Measurements from ENCODE around the gene RNF168. TPM values are rescaled to one million over a fixed set of nuclear protein-coding genes. Genes with fewer than 3 reads are reported as not detected.
"Not testable (repeated sequence)": the region's sequence is repeated elsewhere in the genome, so short reads cannot be mapped to it uniquely, and the experiment has no call there.

Gene RNF168
- total and polyA plus RNA-seq, 4 donors: 13.2 to 20.6 (median 16.5) TPM

- no peak for DNase-seq (ENCODE audit: low read depth in 4 of 6, low spot score in 6 of 6)
- 92% methylated on average over 5 of the region's 10 CpGs for WGBS (ENCODE audit: insufficient coverage)
- no peak overlapping the region for H3K4me3 ChIP-seq (ENCODE audit: low read depth, low read length)
Measured at GRCh38 chr3:196489747-196490146, 13.8 kb downstream of the RNF168 start.

GRCh38 chr3:196486263-196486662 lies 17.3 kb downstream of the RNF168 start:
- 91% methylated on average over 5 of the region's 8 CpGs for WGBS (ENCODE audit: insufficient coverage)
- H3K27me3 ChIP-seq (ENCODE audit: control insufficient read depth, insufficient read depth, low read length): no peaks in the 10 kb centered on the region
- no peaks in the 10 kb centered on the region for H3K9me3 ChIP-seq (ENCODE audit: control insufficient read depth, insufficient read depth, low read length)
- H3K27ac ChIP-seq (ENCODE audit: low read depth, low read length): no peak overlapping the region
- peaks cover 32% of the 10 kb centered on the region for H3K36me3 ChIP-seq (ENCODE audit: control insufficient read depth, insufficient read depth, low read length)
- no peak overlapping the region for H3K4me3 ChIP-seq (ENCODE audit: low read depth, low read length)
- DNase-seq (ENCODE audit: low read depth in 4 of 6, low spot score in 6 of 6): no peak
- H3K4me1 ChIP-seq (ENCODE audit: control insufficient read depth, insufficient read depth, low read length): no peaks in the 10 kb centered on the region

More at GRCh38 chr3:196489747-196490146, 13.8 kb downstream of the RNF168 start:
- Histone ChIP-seq H3K9me3 (ENCODE audit: control insufficient read depth, insufficient read depth, low read length) (no peaks in the 10 kb centered on the region), H3K27me3 (ENCODE audit: control insufficient read depth, insufficient read depth, low read length) (no peaks in the 10 kb centered on the region), H3K27ac (ENCODE audit: low read depth, low read length) (no peak overlapping the region), H3K36me3 (ENCODE audit: control insufficient read depth, insufficient read depth, low read length) (peaks cover 18% of the 10 kb centered on the region), H3K4me1 (ENCODE audit: control insufficient read depth, insufficient read depth, low read length) (no peaks in the 10 kb centered on the region)

- WGBS (ENCODE audit: insufficient coverage): 100% methylated on average over 1 of the region's 4 CpGs
- Histone ChIP-seq H3K27ac (ENCODE audit: low read depth, low read length) (no peak overlapping the region), H3K27me3 (ENCODE audit: control insufficient read depth, insufficient read depth, low read length) (no peaks in the 10 kb centered on the region), H3K9me3 (ENCODE audit: control insufficient read depth, insufficient read depth, low read length) (no peaks in the 10 kb centered on the region), H3K4me1 (ENCODE audit: control insufficient read depth, insufficient read depth, low read length) (no peaks in the 10 kb centered on the region), H3K4me3 (ENCODE audit: low read depth, low read length) (no peak overlapping the region), H3K36me3 (ENCODE audit: control insufficient read depth, insufficient read depth, low read length) (peaks cover 48% of the 10 kb centered on the region)
- no peak for DNase-seq (ENCODE audit: low read depth in 4 of 6, low spot score in 6 of 6)
Measured at GRCh38 chr3:196477678-196478077, 25.9 kb downstream of the RNF168 start.

DNA sequence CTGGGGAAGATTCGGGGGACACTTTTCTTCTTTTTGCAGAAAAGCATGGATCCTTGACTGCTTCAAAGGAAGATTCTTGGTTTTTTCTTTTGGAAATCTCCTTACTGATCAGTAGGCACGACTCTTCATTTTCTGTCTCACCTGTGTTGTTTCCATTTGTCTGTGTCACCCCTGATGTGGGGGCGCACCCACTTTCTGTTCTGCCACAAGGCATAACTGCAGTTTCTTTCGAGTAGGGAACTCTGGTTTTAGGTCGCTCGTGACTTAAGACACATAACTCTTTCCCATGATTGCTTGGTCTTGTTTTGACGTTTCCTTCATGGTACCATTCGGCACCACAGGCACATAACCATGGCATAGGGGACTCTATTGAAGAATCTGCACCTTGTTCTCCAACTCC lies 31.3 kb downstream of the RNF168 start:
- Histone ChIP-seq H3K9me3 (ENCODE audit: control insufficient read depth, insufficient read depth, low read length) (no peaks in the 10 kb centered on the region), H3K27me3 (ENCODE audit: control insufficient read depth, insufficient read depth, low read length) (no peaks in the 10 kb centered on the region), H3K4me1 (ENCODE audit: control insufficient read depth, insufficient read depth, low read length) (no peaks in the 10 kb centered on the region), H3K4me3 (ENCODE audit: low read depth, low read length) (no peak overlapping the region), H3K27ac (ENCODE audit: low read depth, low read length) (no peak overlapping the region), H3K36me3 (ENCODE audit: control insufficient read depth, insufficient read depth, low read length) (peaks cover 22% of the 10 kb centered on the region)
- WGBS (ENCODE audit: insufficient coverage): 98% methylated on average over 8 of the region's 8 CpGs
- DNase-seq (ENCODE audit: low read depth in 4 of 6, low spot score in 6 of 6): no peak

DNA sequence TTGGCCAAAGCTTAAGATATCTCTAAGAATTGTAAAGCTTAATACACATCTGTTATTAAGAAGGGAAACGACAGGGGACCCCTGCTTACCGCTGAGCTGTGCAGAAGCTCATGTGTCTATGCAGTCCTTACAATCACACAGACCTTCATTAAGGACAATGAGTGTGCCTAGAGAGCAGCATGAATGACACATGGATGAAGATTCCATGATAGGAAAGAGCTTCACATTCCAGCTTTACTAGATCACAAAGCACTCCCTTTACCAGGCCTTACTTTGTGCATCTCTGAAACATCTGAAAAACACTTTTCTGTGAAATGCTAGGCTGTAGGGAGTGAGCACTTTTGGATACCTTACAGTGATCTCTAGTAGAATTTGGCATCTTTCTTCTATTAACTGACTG lies 32.0 kb downstream of the RNF168 start:
- no peak for DNase-seq (ENCODE audit: low read depth in 4 of 6, low spot score in 6 of 6)
- peaks cover 24% of the 10 kb centered on the region for H3K36me3 ChIP-seq (ENCODE audit: control insufficient read depth, insufficient read depth, low read length)
- no peak overlapping the region for H3K4me3 ChIP-seq (ENCODE audit: low read depth, low read length)
- no peaks in the 10 kb centered on the region for H3K4me1 ChIP-seq (ENCODE audit: control insufficient read depth, insufficient read depth, low read length)
- no peaks in the 10 kb centered on the region for H3K9me3 ChIP-seq (ENCODE audit: control insufficient read depth, insufficient read depth, low read length)
- no peaks in the 10 kb centered on the region for H3K27me3 ChIP-seq (ENCODE audit: control insufficient read depth, insufficient read depth, low read length)
- WGBS (ENCODE audit: insufficient coverage): no CpG with 5 or more reads among the region's 2 CpGs
- H3K27ac ChIP-seq (ENCODE audit: low read depth, low read length): no peak overlapping the region

GRCh38 chr3:196470182-196470581 lies 33.4 kb downstream of the RNF168 start:
- H3K27ac ChIP-seq (ENCODE audit: low read depth, low read length); H3K4me1 ChIP-seq (ENCODE audit: control insufficient read depth, insufficient read depth, low read length); H3K9me3 ChIP-seq (ENCODE audit: control insufficient read depth, insufficient read depth, low read length); DNase-seq (ENCODE audit: low read depth in 4 of 6, low spot score in 6 of 6); H3K4me3 ChIP-seq (ENCODE audit: low read depth, low read length); H3K27me3 ChIP-seq (ENCODE audit: control insufficient read depth, insufficient read depth, low read length): not testable (repeated sequence)
- 90% methylated on average over 3 of the region's 3 CpGs for WGBS (ENCODE audit: insufficient coverage)
- peaks cover 23% of the 10 kb centered on the region for H3K36me3 ChIP-seq (ENCODE audit: control insufficient read depth, insufficient read depth, low read length)

DNA sequence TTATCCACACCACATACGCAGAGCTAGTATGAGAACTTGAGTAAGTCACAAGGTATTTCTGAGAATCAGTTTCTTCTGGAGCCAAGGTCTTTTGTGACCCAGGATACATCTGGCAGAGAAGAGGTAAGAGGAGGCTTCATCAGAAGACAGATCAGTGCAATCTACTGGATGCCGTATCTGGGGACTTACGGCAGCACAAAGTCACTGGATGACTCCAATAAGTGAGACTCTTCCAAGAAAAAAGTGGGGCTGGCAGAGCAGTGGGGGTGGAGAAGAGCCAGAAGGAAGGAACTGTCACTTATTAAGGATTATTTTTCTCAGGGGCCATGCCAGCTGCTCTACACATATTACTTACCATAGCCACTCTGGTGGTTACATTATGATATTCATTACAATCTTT lies 39.8 kb downstream of the RNF168 start:
- WGBS (ENCODE audit: insufficient coverage): 95% methylated on average over 2 of the region's 3 CpGs
- Histone ChIP-seq H3K9me3 (ENCODE audit: control insufficient read depth, insufficient read depth, low read length) (no peaks in the 10 kb centered on the region), H3K27ac (ENCODE audit: low read depth, low read length) (no peak overlapping the region), H3K27me3 (ENCODE audit: control insufficient read depth, insufficient read depth, low read length) (no peaks in the 10 kb centered on the region), H3K4me3 (ENCODE audit: low read depth, low read length) (no peak overlapping the region), H3K4me1 (ENCODE audit: control insufficient read depth, insufficient read depth, low read length) (no peaks in the 10 kb centered on the region), H3K36me3 (ENCODE audit: control insufficient read depth, insufficient read depth, low read length) (peaks cover 8% of the 10 kb centered on the region)
- no peak for DNase-seq (ENCODE audit: low read depth in 4 of 6, low spot score in 6 of 6)

- no peak for DNase-seq (ENCODE audit: low read depth in 4 of 6, low spot score in 6 of 6)
- H3K9me3 ChIP-seq (ENCODE audit: control insufficient read depth, insufficient read depth, low read length): no peaks in the 10 kb centered on the region
- no peak overlapping the region for H3K4me3 ChIP-seq (ENCODE audit: low read depth, low read length)
- H3K4me1 ChIP-seq (ENCODE audit: control insufficient read depth, insufficient read depth, low read length): no peaks in the 10 kb centered on the region
- H3K27ac ChIP-seq (ENCODE audit: low read depth, low read length): no peak overlapping the region
- H3K27me3 ChIP-seq (ENCODE audit: control insufficient read depth, insufficient read depth, low read length): no peaks in the 10 kb centered on the region
- no CpG with 5 or more reads among the region's 2 CpGs for WGBS (ENCODE audit: insufficient coverage)
- H3K36me3 ChIP-seq (ENCODE audit: control insufficient read depth, insufficient read depth, low read length): peaks cover 8% of the 10 kb centered on the region
Measured at GRCh38 chr3:196463478-196463756, 40.2 kb downstream of the RNF168 start.

DNA sequence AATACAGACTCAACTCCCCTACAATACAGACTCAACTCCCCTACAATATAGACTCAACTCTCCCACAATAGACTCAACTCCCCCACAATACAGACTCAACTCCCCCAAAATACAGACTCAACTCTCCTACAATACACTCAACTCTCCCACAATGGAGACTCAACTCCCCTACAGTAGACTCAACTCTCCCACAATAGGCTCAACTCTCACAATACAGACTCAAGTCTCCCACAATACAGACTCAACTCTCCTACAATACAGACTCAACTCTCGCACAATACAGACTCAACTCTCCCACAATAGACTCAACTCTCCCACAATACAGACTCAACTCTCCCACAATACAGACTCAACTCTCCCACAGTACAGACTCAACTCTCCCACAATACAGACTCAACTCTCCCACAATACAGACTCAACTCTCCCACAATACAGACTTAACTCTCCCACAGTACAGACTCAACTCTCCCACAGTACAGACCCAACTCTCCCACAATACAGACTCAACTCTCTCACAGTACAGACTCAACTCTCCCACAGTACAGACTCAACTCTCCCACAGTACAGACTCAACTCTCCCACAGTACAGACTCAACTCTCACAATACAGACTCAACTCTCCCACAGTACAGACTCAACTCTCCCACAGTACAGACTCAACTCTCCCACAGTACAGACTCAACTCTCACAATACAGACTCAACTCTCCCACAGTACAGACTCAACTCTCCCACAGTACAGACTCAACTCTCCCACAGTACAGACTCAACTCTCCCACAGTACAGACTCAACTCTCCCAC lies 40.7 kb downstream of the RNF168 start:
- WGBS (ENCODE audit: insufficient coverage): 100% methylated on average over 1 of the region's 1 CpG
- not testable (repeated sequence) for H3K36me3 ChIP-seq (ENCODE audit: control insufficient read depth, insufficient read depth, low read length); H3K4me3 ChIP-seq (ENCODE audit: low read depth, low read length); H3K9me3 ChIP-seq (ENCODE audit: control insufficient read depth, insufficient read depth, low read length); H3K27me3 ChIP-seq (ENCODE audit: control insufficient read depth, insufficient read depth, low read length); H3K27ac ChIP-seq (ENCODE audit: low read depth, low read length); DNase-seq (ENCODE audit: low read depth in 4 of 6, low spot score in 6 of 6); H3K4me1 ChIP-seq (ENCODE audit: control insufficient read depth, insufficient read depth, low read length)

DNA sequence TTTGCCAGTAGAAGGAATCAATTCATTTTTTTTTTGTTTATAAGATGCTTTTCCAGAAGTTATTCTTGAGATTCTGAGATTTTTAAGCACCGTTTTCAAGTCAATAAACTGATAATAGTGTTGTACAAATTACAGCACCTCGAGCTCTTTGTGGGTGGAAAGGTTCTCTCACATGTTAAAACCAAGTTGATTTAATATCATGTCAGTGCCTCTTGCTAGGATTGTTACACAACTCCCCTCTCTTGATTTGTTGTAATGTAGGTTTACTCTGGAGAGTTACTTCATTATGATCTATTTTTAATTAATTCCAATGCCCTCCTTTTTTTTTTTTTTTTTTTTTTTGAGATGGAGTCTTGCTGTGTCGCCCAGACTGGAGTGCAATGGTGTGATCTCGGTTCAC lies 45.5 kb downstream of the RNF168 start:
- no peaks in the 10 kb centered on the region for H3K27me3 ChIP-seq (ENCODE audit: control insufficient read depth, insufficient read depth, low read length)
- DNase-seq (ENCODE audit: low read depth in 4 of 6, low spot score in 6 of 6): no peak

More for the DNA sequence above, 45.5 kb downstream of the RNF168 start:
- peaks cover 8% of the 10 kb centered on the region for H3K36me3 ChIP-seq (ENCODE audit: control insufficient read depth, insufficient read depth, low read length)
- H3K4me1 ChIP-seq (ENCODE audit: control insufficient read depth, insufficient read depth, low read length): no peaks in the 10 kb centered on the region
- no CpG with 5 or more reads among the region's 4 CpGs for WGBS (ENCODE audit: insufficient coverage)
- no peaks in the 10 kb centered on the region for H3K9me3 ChIP-seq (ENCODE audit: control insufficient read depth, insufficient read depth, low read length)
- H3K27ac ChIP-seq (ENCODE audit: low read depth, low read length): no peak overlapping the region
- no peak overlapping the region for H3K4me3 ChIP-seq (ENCODE audit: low read depth, low read length)

All from spinal cord (tissue), 10 donors.